Nephron progenitor cell (in vitro differentiated cells): ENCODE results near the gene NCKAP5.

Experiments used
- DNase-seq: peaks from one replicate; pipeline ENCODE4 v3.0.0; 2021
- H3K27ac Mint-ChIP-seq: 2 replicates; pipeline ENCODE4 v1.8.0; 2021; ENCODE audit warnings: mild to moderate bottlenecking, moderate library complexity, mixed read lengths
- H3K27me3 Mint-ChIP-seq: 2 replicates; pipeline ENCODE4 v1.8.0; 2021; ENCODE audit warnings: mild to moderate bottlenecking, low read depth, mixed read lengths; ENCODE audit not compliant: poor library complexity
- H3K36me3 Mint-ChIP-seq: 2 replicates; pipeline ENCODE4 v1.8.0; 2021; ENCODE audit warnings: low read depth, mixed read lengths
- H3K4me1 Mint-ChIP-seq: 2 replicates; pipeline ENCODE4 v1.8.0; 2021; ENCODE audit warnings: mixed read lengths
- H3K4me3 Mint-ChIP-seq: 2 replicates; pipeline ENCODE4 v1.8.0; 2021; ENCODE audit warnings: mild to moderate bottlenecking, moderate library complexity, mixed read lengths
- H3K9me3 Mint-ChIP-seq: 2 replicates; pipeline ENCODE4 v1.8.0; 2021; ENCODE audit warnings: mild to moderate bottlenecking, moderate library complexity, mixed read lengths
- CTCF ChIP-seq: fragments of 200-600 bp; sonication (generic); IDR thresholded peaks from 2 replicates; pipeline ENCODE4 v1.5.0; 2021; ENCODE audit warnings: antibody characterized with exemption

NCKAP5 gene

DNA sequence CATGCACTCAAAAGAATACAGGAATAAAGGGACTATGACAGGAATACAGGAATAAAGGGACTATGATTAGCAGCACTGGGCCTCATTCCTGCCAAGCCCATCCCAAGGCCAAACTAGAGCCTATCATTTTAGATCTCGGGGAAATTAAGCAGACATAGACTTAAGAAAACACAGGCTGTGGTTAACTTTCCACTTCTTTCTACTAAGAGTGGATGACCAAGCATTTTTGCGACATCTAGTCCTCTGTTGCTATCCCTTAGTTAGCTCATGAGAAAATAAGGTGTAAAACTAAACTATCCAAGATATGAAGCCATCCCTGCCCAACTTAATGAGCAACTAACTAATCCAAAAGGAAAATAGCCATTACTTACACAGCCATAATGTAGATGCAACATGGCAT lies 904.2 kb downstream of the NCKAP5 start:
- H3K27me3 Mint-ChIP-seq = peaks cover 10% of the 10 kb centered on the region
- H3K9me3 Mint-ChIP-seq = no peaks in the 10 kb centered on the region
- peaks cover 96% of the 10 kb centered on the region for H3K4me1 Mint-ChIP-seq
- TF ChIP-seq CTCF = no peak
- H3K36me3 Mint-ChIP-seq = peaks cover 22% of the 10 kb centered on the region
- no peak overlapping the region for H3K4me3 Mint-ChIP-seq
- H3K27ac Mint-ChIP-seq = no peak overlapping the region
- no peak for DNase-seq

DNA sequence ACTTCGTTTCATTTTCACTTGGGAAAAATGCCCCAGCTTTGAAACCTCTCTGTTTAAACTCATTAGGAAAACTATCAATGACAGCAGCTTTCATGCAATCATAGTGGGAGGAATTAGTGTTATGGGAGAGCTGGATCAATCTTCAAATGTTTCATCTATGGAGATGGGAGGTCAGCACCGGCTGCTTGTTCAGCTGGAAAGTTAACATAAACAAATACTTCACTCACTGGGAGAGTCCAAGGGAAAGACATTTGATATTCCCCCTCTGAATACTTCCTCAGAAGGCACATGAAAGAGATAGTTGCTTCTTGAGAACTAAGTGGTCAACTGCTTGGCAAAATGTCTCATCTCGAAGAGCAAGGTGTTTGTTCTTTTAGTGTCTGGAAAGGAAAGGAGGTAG lies 905.5 kb downstream of the NCKAP5 start:
- no peaks in the 10 kb centered on the region for H3K27me3 Mint-ChIP-seq

GRCh38 chr2:132659331-132659730 lies 908.9 kb downstream of the NCKAP5 start:
- TF ChIP-seq CTCF = no peak
- Mint-ChIP-seq H3K4me1 (peaks cover 87% of the 10 kb centered on the region), H3K4me3 (no peak overlapping the region), H3K9me3 (peaks cover 3% of the 10 kb centered on the region), H3K27me3 (no peaks in the 10 kb centered on the region), H3K36me3 (peaks cover 59% of the 10 kb centered on the region), H3K27ac (peak overlapping the region; percentile 21)
- no peak for DNase-seq

More for the DNA sequence above, 905.5 kb downstream of the NCKAP5 start:
- Mint-ChIP-seq H3K4me3 (peak overlapping the region; percentile 11), H3K9me3 (no peaks in the 10 kb centered on the region), H3K4me1 (peaks cover 100% of the 10 kb centered on the region), H3K27ac (peak overlapping the region; percentile 49), H3K36me3 (peaks cover 34% of the 10 kb centered on the region)
- no peak for TF ChIP-seq CTCF
- peak; percentile 16 for DNase-seq

- Mint-ChIP-seq H3K4me3 (no peak overlapping the region), H3K9me3 (peaks cover 3% of the 10 kb centered on the region), H3K36me3 (peaks cover 56% of the 10 kb centered on the region), H3K27ac (no peak overlapping the region), H3K4me1 (peaks cover 60% of the 10 kb centered on the region), H3K27me3 (no peaks in the 10 kb centered on the region)
- TF ChIP-seq CTCF = no peak
- no peak for DNase-seq
These were observed 911.8 kb downstream of the NCKAP5 start for GRCh38 chr2:132656266-132656975.

- no peak overlapping the region for H3K4me3 Mint-ChIP-seq
- TF ChIP-seq CTCF = no peak
- peaks cover 43% of the 10 kb centered on the region for H3K36me3 Mint-ChIP-seq
- H3K9me3 Mint-ChIP-seq = peaks cover 3% of the 10 kb centered on the region
- no peaks in the 10 kb centered on the region for H3K27me3 Mint-ChIP-seq
- H3K27ac Mint-ChIP-seq = no peak overlapping the region
- peaks cover 53% of the 10 kb centered on the region for H3K4me1 Mint-ChIP-seq
- DNase-seq = no peak
These were observed 913.3 kb downstream of the NCKAP5 start for GRCh38 chr2:132654968-132655367.

DNA sequence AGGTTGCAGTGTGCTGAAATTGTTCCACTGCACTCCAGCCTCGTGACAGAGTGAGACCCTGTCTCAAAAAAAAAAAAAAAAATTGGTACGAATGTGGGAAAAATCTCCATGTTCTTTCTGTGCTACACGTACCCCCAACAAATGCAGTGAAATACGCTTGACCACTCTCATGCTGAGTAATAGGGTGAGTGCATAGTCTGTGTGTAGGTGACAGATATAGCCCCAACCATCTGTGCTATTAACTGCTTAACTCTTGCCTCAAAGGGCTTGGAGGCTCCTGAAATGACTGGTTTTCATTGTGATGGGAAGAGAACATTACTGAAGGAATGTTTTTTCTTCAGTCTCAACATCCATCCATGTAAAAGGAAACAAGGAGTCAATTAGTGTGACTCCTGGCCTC lies 913.9 kb downstream of the NCKAP5 start:
- peaks cover 3% of the 10 kb centered on the region for H3K9me3 Mint-ChIP-seq
- no peak overlapping the region for H3K4me3 Mint-ChIP-seq
- no peak for TF ChIP-seq CTCF
- no peaks in the 10 kb centered on the region for H3K27me3 Mint-ChIP-seq
- peaks cover 41% of the 10 kb centered on the region for H3K36me3 Mint-ChIP-seq
- H3K4me1 Mint-ChIP-seq = peaks cover 47% of the 10 kb centered on the region
- no peak overlapping the region for H3K27ac Mint-ChIP-seq
- no peak for DNase-seq
